D341Med (cell line): ENCODE measurements around the gene PLA2G5.
"Not testable (repeated sequence)": the region's sequence is repeated elsewhere in the genome, so short reads cannot be mapped to it uniquely, and the experiment has no call there.

Experiments used
- DNase-seq: peaks from one replicate; pipeline ENCODE4 v3.0.0; 2012; ENCODE audit warnings: low spot score

PLA2G5 gene

DNA sequence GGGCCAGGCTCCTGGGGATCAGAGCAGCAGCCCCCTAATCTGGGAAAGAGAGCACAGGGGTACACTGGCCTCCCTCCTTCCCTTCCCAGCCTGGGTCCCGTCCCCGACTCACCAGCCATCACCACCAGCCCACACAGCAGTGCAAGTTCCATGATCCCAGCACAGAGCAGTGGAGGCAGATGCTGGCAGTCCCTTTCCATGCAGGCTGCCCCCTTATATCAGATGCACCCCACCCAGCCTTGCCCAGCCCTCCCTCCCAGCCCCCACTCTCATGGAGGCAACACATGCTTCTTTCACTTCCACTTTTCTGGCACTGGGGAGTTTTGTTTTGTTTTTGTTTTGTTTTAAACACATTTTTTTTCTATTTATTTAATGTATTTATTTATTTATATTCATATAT, 49.4 kb downstream of the PLA2G5 start, which contains the start of gene PLA2G2D:
PLA2G2D (minus strand) TSS at position 190 of the 400 bp plus-strand sequence; CDS start at position 152, 38 bp downstream.
- DNase-seq: no peak

DNA sequence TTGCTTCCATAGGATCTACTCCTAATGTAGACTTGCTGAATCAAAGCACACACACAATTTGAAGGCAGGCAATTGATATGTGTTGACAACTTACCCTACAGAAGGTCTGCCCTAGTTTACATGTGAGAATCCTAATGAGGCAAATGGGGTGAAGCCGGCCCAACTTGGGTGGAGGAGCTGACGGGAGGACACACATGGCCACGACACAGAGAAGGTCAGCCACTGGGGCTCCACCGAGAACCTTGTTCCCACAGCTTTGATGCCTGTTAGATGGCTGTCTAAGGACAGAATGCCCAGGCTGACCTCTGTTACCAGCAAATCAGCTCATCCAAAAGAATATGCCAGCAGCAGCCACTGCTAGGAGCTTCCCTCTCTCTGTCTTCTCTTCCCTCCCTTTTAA, 50.8 kb downstream of the PLA2G5 start:
- no peak for DNase-seq

DNA sequence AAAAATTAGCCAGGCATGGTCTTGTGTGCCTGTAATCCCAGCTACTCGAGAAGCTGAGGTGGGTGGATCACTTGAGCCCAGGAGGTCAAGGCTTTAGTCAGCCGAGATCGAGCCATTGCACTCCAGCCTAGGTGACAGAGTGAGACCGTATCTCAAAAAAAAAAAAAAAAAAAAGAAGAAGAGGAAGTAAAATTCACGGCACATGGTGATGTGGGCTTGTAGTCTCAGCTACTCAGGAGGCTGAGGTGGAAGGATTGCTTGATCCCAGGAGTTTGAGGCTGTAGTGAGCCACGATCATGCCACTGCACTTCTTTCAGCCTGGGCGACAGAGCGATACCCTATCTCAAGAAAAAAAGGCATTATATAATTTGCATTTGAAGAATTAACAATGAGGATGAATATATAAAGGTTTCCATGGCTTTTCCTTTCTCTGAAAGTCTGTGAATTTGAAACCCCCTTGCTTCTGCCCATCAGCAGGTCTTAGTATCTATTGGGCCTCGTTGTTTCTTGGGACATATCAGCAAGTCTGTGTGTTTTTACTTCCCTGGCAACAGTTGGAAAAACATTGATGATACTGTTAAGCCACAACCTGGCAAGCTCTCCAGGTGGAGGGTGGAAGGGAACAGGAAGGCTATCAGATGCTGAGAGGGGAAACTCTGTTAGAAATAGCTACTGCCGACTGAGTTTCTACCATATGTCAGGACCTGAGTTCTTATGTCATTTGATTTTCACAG, 53.9 kb downstream of the PLA2G5 start:
- DNase-seq: peak; percentile 1

DNA sequence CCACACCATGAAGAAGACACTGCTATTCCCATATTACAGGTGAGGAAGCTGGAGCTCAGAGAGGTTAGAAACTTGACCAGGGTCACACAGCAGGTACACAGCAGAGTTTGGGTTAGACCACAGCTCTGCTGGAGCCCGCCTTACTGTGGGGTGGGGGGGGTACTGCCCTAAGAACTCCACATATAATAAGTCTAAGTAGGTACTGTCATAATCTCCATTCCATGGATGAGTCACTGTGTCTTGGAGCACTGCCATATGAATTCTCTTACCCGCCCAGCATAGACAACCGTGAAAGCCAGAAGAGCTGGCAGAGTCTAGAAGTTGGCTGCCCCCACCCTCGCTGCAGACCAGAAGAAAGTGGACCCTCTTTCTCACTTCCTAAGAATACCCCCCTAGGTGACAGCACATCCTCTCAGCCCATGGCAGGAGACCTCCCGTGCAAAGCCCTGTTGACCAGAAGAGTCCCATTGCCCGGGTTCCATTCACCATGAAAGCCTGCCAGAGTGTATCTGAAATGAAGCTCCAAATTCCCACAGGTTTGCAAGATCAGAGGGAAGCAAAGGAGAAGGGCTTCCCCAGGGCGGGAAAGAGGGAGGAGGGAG, 54.6 kb downstream of the PLA2G5 start:
- DNase-seq: peak; percentile 3

DNA sequence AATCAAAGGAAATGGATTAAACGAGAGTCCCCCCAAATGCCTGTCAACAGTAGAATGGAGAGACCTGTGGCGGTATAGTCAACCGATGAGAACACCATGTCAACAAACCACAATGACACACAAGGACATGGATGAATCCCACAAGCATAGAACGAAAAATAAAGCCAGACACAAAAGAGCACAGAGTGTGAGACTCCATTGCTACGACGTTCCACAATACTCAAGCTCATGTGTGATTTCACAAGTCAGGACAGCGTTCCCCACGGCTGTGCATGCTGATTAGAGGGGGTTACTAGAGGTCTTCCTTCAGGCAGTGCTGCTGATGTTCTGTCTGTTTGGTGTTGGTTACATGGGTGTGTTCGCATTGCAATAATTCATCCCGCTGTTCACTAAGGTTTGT, 55.1 kb downstream of the PLA2G5 start:
- no peak for DNase-seq

DNA sequence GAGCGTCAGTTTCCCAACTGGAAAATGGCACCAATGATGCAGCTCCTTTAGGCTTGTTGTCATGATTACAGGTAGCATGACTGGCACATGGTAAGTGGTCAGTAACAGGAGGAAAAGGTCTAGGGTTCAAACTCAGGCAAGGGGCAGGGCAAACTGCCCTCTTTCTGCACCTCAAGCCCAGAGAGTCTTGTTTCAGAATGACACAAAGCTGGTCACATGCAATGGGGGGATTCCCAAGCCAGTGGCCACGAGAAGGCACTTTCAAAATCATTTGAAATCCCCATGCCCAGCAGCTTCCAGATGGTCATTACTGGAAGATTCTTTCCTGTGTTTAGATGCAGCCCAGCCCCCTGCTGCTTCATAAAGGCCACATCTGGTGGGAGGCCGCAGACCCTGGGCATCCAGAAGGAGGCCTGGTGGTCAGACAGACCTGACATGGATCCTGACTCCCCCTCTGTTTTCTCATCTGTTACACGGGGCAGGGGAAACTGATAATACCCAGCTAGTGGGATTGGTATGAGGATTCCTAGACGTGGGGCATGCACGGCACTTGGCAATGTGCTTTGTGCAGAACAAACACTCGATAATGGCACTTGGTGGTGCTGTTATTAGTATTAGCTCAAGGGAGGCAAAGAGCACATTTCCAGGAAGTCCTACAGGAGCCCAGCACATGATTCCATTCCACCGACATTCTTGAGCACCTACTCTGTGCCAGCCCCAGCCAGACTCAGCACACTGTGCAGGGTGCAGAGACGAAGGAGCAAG, 56.2 kb downstream of the PLA2G5 start:
- peak; percentile 3 for DNase-seq

DNA sequence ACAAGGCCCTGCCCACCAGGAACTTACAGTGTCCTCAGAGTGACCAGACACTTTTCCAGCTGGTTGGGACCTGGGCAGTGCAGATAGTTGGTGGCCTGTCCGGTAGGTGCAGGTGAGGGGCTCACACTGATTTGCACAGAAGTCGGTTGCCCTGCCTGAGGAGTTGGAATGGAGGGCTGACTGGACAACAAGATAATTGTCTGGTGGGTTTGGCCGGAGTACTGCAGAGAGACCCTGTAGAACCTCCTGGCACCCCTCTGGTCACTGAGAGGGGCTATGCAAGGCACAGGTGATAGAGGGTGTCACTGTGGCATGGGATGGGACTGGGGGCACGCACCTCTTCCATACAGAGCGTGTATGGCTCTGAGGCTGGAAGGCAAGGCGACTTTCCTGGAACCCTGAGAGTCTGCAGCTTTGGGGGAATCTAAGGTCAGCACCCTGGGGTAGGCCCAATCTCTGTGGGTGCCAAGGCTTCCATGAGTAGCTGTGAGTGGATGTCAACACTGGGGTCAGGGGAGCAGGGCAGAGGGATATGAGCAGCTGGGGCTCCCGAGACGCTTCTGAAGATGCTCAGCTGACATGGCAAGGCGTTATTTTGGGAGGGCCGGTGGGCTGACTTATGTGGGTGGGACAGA, 56.9 kb downstream of the PLA2G5 start:
- DNase-seq: peak; percentile 15

DNA sequence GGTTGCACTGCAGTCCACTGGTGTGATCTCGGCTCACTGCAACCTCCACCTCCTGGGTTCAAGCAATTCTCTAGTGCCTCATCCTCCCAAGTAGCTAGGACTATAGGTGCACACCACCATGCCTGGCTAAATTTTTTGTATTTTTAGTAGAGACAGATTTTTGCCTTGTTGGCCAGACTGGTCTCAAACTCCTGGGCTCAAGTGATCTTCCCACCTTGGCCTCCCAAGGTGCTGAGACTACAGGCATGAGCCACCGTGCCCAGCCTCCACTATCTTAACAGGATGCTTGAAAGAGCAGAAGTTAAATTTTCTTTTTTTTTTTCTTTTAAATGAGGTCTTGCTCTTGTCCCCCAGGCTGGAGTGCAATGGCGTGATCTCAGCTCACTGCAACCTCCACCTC, 60.5 kb downstream of the PLA2G5 start:
- DNase-seq: not testable (repeated sequence)

DNA sequence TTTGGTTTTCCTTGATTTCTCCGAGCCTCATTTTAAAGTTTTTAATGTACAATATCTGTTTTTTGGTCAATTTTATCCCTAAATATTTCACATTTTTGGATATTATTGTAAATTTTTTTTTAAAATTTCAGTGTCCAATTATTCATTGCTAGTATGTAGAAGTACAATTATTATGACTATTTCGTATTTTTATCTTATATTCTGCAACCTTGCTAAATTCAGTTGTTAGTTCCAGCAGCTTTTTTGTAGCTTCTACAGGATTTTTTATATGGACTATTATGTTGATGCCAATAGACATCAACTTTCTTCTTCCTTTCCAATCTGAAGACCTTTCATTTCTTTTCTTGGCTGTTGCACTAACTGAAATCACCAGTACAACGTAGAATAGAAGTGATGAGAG, 65.0 kb downstream of the PLA2G5 start:
- no peak for DNase-seq

DNA sequence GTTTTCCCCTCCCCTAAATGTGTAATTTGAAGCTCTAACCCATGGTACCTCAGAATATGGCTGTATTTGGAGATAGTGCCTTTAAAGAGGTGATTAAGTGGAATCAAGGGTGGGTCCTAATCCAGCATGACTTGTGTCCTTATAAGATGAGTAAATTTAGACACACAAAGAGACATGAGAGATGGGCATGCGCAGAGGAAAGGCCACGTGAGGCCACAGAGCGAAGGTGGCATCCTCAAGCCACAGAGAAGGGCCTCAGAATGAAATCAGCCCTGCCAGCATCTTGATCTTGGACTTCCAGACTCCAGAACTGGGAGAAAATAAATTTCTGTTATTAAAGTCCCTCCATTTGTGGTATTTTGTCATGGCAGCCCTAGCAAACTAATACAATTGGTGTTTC, 66.3 kb downstream of the PLA2G5 start:
- no peak for DNase-seq

DNA sequence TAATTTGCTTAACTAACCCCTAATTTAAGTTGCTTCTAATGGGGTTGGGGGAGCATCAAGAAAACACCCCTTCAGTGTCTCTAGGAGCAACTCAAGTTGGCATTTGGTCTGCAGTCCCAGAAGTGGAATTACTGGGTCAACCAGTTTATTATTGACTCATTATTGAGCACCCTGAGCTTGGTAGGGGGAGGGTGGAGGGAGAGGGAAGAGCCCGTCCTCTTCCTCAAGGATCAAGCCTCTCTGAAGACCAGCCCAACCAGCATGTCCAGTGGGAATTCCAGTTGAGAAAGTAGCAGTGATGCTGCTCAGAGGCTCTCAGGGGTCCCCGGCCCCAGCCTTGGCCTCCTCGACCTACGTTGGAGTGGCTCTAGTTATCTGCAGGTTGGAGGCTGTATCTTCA, 67.1 kb downstream of the PLA2G5 start:
- no peak for DNase-seq

DNA sequence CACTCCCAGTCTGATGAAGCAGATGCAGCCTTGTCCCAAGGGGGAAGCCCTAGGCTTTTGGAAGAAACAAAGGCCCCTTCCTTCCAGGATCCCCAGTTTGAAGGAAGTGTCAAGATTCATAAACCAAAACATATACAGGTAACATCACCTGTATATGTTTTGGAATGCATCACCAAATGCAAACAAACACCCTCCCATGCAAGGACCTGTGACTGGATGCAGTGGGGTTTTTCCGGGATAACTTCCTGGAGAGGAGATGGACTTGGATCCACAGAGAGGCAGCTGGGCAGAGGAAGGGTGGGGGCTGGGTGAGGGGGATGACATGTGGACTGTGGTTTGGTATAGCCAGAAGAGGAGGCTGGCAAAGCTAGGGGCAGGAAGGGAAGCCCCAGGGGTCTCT, 67.6 kb downstream of the PLA2G5 start:
- DNase-seq: no peak

DNA sequence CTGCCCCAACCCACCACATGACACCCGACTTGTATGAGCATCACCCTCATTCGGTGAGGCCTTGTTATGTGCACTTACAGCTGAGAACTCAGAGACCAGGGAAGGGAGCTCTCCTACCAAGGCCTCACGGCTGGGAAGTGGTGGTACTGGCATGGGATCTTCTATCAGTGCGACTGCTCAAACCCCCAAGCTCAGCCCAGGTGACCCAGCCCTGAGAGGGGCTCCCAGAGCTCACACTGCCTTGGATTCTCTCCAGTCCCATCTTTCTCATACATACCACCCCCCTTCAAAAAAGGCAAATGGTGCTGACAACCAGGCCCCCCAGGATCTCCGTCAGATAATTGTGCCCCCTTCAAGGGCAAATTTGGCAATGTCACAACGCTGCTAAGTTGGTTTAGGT, 68.4 kb downstream of the PLA2G5 start:
- DNase-seq: no peak

DNA sequence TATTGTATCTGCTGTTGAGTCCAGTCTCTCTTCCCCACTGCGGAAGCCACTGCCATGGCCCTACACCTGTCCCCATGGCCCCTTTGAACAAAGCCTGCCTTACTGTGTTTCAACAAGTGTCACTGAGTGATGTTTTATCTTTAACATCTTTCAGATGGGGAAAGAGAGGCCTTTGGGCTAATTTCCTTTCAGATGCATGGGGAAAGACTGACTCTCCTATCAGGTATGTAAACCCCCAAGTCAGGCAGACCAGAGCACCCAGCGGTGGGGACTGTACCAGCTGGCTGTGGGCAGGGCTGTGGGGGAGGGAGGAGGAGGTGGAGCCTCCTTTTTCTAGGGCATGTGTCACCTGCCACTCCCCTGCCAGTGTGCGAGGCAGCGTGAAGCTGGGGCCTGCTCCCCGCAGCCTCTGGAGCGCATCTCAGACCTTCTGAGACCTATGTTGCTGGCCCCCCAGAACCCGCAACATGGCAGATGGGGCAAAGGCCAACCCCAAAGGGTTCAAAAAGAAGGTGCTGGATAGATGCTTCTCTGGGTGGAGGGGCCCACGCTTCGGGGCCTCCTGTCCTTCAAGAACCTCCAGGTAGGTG, 69.1 kb downstream of the PLA2G5 start, which contains the start of gene PLA2G2F:
PLA2G2F (plus strand) TSS at position 363 of the 590 bp plus-strand sequence; CDS start at position 468, 105 bp downstream.
- no peak for DNase-seq

DNA sequence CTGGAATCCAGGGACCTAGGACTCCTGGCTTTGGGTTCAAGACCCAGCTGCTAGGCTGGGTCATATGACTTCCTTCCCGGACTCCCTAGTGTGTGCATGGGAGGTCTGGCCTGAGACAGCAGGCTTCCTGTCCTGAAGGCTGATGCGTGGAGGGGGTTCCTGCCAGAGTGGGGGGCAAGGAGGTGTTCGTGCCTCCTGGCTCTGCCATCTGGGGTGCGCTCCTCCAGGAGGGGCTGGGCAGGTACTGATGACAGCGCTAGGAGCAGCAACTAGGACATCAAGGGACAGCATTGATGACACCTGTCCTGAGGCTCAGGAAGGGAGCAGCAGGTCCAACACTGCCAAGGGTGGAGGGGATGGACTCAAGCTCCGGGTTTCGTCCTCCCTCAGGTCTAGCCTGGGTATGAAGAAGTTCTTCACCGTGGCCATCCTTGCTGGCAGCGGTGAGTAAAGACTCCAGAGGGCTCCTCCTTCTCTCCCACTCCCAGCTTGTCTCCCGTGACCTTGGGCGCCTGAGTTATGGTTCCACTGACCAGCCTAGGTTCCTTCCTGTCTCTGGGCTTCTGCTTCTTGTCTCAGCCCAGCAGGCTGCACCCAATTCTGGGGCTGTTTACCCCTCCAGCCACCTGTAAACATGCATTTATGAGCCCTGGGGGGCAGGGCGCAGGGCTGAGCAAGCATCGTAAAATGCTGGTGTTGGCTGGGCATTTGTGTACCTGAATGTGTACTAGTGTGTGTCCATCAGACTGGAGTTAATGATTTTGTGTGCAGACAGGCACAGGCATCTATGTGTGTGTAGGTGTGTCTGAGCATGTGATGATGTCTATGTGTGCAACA, 70.0 kb downstream of the PLA2G5 start:
- DNase-seq: peak; percentile 7

DNA sequence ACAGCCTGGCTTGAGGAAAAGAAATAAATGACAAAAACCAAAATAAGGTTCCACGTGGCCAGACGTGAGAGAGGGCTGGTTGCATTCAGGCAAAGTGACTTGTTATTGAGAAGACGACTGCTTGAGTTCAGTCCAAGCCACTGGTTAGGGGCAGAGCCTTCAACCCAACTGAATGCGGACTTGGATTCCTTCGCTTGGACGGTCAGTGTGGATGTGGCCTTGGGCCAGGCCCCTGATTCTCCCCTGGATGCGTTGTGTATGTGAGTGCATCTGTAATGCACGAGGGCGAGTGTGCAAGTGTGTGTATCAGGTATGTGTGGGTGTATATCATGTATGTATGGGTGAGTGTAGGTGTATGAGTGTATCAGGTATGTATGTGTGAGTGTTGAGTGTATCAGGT, 71.0 kb downstream of the PLA2G5 start:
- peak; percentile 1 for DNase-seq

DNA sequence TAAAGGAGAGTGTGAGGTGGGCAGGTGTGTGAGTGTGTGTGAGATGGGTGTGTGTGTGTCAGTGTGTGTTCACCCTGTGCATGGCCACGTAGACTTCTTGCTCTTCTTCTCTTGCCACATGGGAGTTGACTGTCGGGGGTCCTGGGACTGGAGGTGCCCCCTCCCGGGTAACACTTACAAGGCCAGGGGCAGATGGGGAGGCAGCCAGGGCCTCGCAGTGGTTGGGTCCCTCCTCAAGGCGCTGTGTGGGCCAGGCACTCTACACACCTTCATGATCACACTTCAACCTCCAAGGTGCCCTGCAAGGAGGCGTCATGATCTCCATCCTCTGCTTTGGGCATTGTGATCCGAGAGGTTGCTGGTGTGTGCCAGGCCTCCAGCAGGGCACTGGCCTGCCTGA, 71.5 kb downstream of the PLA2G5 start:
- peak; percentile 3 for DNase-seq
